GM23248 (cell line): ENCODE results near the gene TALDO1.

ENCODE experiments used
- EZH2 ChIP-seq: fragments of 200-600 bp; sonication (generic); IDR thresholded peaks from 2 replicates; pipeline ENCODE4 v1.6.1; 2018; ENCODE audit warnings: antibody characterized with exemption, mild to moderate bottlenecking; ENCODE audit not compliant: insufficient read depth, poor library complexity, severe bottlenecking
- EZH2phosphoT487 ChIP-seq: fragments of 200-600 bp; sonication (generic); IDR thresholded peaks from 2 replicates; pipeline ENCODE4 v1.6.1; 2018; ENCODE audit warnings: antibody characterized with exemption, moderate library complexity, mild to moderate bottlenecking, low read depth; ENCODE audit not compliant: insufficient read depth

- TF ChIP-seq EZH2, result no peak
- no peak for TF ChIP-seq EZH2phosphoT487
These were observed 15.3 kb downstream of the TALDO1 start for GRCh38 chr11:762421-763072.
